HL-60 (cell line): Measurements from ENCODE around the gene GRK6.

Source experiments
- DNase-seq, 2 experiments: peaks; one replicate each; pipeline ENCODE4 v3.0.0-alpha.2; 2010 to 2020; ENCODE audit warnings: low read depth in 1 of 2, low spot score in 1 of 2
- H3K27ac ChIP-seq: fragments of 250-450 bp; sonication (Bioruptor Pico); replicated peaks from 2 replicates; pipeline ENCODE4 v1.5.1; 2020; ENCODE audit warnings: mild to moderate bottlenecking, moderate library complexity
- H3K27me3 ChIP-seq: fragments of 250-450 bp; sonication (Bioruptor Pico); 2 replicates; pipeline ENCODE4 v1.5.1; 2021; ENCODE audit warnings: mild to moderate bottlenecking, moderate library complexity; ENCODE audit not compliant: insufficient read depth, poor library complexity, severe bottlenecking
- H3K4me3 ChIP-seq: replicated peaks from 2 replicates; pipeline ENCODE4 v1.5.1; 2011; ENCODE audit warnings: mild to moderate bottlenecking, control low read depth, low read length; ENCODE audit not compliant: insufficient read depth
- GABPA ChIP-seq: IDR thresholded peaks from 2 replicates; pipeline ENCODE4 v1.6.1; 2012; ENCODE audit warnings: low read depth
- POLR2AphosphoS5 ChIP-seq: IDR thresholded peaks from 2 replicates; pipeline ENCODE4 v1.6.1; 2012; ENCODE audit warnings: low read depth
- SPI1 ChIP-seq: IDR thresholded peaks from 2 replicates; pipeline ENCODE4 v1.6.1; 2012; ENCODE audit warnings: low read depth, mild to moderate bottlenecking, borderline replicate concordance
- TF ChIP-seq, protein P1 (sequence below): IDR thresholded peaks from one replicate; pipeline ENCODE4 v1.5.1; 2011; ENCODE audit warnings: low read length, control low read depth, inconsistent platforms; ENCODE audit not compliant: insufficient read depth
- TF ChIP-seq, protein P2 (sequence below): IDR thresholded peaks from 2 replicates; pipeline ENCODE4 v1.6.1; 2012; ENCODE audit warnings: low read depth; ENCODE audit not compliant: insufficient replicate concordance

GRK6 gene

DNA sequence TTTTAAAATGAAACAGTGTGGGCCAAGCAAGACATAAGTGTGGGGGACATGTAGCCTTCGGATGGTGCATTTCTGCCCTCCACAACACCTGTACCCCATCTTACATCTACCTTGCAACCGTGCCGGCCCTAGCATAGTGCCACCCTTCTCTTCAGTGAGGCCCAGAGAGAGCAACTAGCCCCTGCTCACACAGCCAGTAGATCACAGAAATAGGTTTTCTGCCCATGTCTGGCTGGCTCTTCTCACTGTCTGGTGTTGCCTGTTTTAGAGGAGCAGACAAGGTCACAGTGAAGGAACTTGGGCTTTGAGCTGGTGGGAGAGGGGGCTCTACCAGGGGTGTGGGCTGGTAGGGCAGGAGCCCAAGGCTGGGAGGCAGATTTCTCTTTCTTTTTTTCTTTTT lies 59.8 kb downstream of the GRK6 start:
- Histone ChIP-seq H3K27me3 (no peaks in the 10 kb centered on the region), H3K4me3 (no peak overlapping the region), H3K27ac (no peak overlapping the region)
- DNase-seq: no peak
- TF ChIP-seq, protein P1, sequence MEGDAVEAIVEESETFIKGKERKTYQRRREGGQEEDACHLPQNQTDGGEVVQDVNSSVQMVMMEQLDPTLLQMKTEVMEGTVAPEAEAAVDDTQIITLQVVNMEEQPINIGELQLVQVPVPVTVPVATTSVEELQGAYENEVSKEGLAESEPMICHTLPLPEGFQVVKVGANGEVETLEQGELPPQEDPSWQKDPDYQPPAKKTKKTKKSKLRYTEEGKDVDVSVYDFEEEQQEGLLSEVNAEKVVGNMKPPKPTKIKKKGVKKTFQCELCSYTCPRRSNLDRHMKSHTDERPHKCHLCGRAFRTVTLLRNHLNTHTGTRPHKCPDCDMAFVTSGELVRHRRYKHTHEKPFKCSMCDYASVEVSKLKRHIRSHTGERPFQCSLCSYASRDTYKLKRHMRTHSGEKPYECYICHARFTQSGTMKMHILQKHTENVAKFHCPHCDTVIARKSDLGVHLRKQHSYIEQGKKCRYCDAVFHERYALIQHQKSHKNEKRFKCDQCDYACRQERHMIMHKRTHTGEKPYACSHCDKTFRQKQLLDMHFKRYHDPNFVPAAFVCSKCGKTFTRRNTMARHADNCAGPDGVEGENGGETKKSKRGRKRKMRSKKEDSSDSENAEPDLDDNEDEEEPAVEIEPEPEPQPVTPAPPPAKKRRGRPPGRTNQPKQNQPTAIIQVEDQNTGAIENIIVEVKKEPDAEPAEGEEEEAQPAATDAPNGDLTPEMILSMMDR: no peak
- TF ChIP-seq POLR2AphosphoS5 (no peak), GABPA (no peak), SPI1 (no peak)
- TF ChIP-seq, protein P2, sequence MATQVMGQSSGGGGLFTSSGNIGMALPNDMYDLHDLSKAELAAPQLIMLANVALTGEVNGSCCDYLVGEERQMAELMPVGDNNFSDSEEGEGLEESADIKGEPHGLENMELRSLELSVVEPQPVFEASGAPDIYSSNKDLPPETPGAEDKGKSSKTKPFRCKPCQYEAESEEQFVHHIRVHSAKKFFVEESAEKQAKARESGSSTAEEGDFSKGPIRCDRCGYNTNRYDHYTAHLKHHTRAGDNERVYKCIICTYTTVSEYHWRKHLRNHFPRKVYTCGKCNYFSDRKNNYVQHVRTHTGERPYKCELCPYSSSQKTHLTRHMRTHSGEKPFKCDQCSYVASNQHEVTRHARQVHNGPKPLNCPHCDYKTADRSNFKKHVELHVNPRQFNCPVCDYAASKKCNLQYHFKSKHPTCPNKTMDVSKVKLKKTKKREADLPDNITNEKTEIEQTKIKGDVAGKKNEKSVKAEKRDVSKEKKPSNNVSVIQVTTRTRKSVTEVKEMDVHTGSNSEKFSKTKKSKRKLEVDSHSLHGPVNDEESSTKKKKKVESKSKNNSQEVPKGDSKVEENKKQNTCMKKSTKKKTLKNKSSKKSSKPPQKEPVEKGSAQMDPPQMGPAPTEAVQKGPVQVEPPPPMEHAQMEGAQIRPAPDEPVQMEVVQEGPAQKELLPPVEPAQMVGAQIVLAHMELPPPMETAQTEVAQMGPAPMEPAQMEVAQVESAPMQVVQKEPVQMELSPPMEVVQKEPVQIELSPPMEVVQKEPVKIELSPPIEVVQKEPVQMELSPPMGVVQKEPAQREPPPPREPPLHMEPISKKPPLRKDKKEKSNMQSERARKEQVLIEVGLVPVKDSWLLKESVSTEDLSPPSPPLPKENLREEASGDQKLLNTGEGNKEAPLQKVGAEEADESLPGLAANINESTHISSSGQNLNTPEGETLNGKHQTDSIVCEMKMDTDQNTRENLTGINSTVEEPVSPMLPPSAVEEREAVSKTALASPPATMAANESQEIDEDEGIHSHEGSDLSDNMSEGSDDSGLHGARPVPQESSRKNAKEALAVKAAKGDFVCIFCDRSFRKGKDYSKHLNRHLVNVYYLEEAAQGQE: no peak

GRCh38 chr5:177487144-177487543 lies 60.7 kb downstream of the GRK6 start:
- Histone ChIP-seq H3K27me3 (no peaks in the 10 kb centered on the region), H3K27ac (no peak overlapping the region), H3K4me3 (no peak overlapping the region)
- DNase-seq: no peak
- TF ChIP-seq GABPA: no peak
- TF ChIP-seq POLR2AphosphoS5: no peak
- TF ChIP-seq, protein P2: no peak
- TF ChIP-seq, protein P1: no peak
- no peak for TF ChIP-seq SPI1

DNA sequence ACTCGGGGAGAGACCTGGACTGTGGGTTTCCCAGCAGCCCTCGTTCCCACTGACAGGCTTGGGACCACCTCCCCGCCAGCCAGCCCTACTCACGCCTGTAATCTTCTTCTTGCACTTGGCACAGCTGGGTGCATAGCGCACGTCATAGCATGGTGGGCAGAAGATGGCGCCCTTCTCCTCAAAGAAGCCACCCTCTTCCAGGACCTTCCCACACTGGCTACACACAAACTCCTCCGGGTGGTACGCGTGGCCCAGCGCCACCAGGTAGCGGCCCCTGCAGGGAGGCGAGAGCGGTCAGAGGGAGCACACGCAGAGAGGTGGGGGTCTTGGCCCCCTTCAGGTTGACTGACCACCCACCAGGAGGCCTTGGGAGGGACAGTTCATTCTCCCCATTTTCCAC lies 61.5 kb downstream of the GRK6 start:
- no peak for DNase-seq
- Histone ChIP-seq H3K27me3 (no peaks in the 10 kb centered on the region), H3K27ac (no peak overlapping the region), H3K4me3 (no peak overlapping the region)
- TF ChIP-seq GABPA (no peak), POLR2AphosphoS5 (no peak)
- TF ChIP-seq, protein P1: no peak

GRCh38 chr5:177489119-177489716 lies 62.7 kb downstream of the GRK6 start:
- DNase-seq: no peak
- H3K27me3 ChIP-seq: no peaks in the 10 kb centered on the region
- H3K4me3 ChIP-seq: no peak overlapping the region
- TF ChIP-seq POLR2AphosphoS5 (no peak), GABPA (no peak), SPI1 (no peak)
- TF ChIP-seq, protein P1: no peak
- TF ChIP-seq, protein P2: no peak
- H3K27ac ChIP-seq: no peak overlapping the region
